ENCODE data around the gene CTXND1.

DNA sequence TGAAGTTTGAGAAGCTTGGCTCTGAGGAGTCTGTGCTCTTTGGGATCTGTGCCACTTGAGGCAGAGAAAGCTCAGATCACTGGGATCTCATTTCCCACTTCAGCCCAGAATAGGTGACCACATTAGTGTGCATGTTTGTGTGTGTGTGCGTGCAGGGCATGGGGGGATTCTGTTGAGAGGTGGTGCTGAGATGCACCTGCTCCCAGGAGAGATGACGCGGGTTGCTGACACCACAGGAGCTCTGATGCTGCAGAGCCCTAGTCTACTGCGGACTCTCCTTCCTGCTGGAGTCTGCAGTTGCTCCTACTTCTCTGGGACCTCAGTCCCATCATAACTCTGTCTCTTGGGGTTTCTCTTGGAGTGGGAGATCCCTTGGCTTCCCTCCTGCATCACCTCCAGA lies 14.7 kb upstream of the CTXND1 start:
- TF ChIP-seq, protein P1, sequence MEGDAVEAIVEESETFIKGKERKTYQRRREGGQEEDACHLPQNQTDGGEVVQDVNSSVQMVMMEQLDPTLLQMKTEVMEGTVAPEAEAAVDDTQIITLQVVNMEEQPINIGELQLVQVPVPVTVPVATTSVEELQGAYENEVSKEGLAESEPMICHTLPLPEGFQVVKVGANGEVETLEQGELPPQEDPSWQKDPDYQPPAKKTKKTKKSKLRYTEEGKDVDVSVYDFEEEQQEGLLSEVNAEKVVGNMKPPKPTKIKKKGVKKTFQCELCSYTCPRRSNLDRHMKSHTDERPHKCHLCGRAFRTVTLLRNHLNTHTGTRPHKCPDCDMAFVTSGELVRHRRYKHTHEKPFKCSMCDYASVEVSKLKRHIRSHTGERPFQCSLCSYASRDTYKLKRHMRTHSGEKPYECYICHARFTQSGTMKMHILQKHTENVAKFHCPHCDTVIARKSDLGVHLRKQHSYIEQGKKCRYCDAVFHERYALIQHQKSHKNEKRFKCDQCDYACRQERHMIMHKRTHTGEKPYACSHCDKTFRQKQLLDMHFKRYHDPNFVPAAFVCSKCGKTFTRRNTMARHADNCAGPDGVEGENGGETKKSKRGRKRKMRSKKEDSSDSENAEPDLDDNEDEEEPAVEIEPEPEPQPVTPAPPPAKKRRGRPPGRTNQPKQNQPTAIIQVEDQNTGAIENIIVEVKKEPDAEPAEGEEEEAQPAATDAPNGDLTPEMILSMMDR (IDR thresholded peaks at IDR 0.05), result no peak
- TF ChIP-seq POLR2A (IDR thresholded peaks at IDR 0.05; ENCODE audit: low read length), result no peak
- TF ChIP-seq, protein P2, sequence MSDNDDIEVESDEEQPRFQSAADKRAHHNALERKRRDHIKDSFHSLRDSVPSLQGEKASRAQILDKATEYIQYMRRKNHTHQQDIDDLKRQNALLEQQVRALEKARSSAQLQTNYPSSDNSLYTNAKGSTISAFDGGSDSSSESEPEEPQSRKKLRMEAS (IDR thresholded peaks at IDR 0.05), result no peak
- TF ChIP-seq KDM5A (IDR thresholded peaks at IDR 0.05), result no peak
- TF ChIP-seq RAD21 (conservative IDR thresholded peaks at IDR 0.05 in 1 of 2, IDR thresholded peaks at IDR 0.05 in 1 of 2), result no peak
- TF ChIP-seq, protein P3, sequence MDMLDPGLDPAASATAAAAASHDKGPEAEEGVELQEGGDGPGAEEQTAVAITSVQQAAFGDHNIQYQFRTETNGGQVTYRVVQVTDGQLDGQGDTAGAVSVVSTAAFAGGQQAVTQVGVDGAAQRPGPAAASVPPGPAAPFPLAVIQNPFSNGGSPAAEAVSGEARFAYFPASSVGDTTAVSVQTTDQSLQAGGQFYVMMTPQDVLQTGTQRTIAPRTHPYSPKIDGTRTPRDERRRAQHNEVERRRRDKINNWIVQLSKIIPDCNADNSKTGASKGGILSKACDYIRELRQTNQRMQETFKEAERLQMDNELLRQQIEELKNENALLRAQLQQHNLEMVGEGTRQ (IDR thresholded peaks at IDR 0.05), result no peak
- TF ChIP-seq, protein P4, sequence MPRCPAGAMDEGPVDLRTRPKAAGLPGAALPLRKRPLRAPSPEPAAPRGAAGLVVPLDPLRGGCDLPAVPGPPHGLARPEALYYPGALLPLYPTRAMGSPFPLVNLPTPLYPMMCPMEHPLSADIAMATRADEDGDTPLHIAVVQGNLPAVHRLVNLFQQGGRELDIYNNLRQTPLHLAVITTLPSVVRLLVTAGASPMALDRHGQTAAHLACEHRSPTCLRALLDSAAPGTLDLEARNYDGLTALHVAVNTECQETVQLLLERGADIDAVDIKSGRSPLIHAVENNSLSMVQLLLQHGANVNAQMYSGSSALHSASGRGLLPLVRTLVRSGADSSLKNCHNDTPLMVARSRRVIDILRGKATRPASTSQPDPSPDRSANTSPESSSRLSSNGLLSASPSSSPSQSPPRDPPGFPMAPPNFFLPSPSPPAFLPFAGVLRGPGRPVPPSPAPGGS (IDR thresholded peaks at IDR 0.05), result no peak
- TF ChIP-seq MAFK (IDR thresholded peaks at IDR 0.05; ENCODE audit: partially characterized antibody), result no peak
- TF ChIP-seq NR3C1 (IDR thresholded peaks at IDR 0.05), result no peak
- no peak for TF ChIP-seq JUN (IDR thresholded peaks at IDR 0.05)
- no peak for TF ChIP-seq HDAC2 (IDR thresholded peaks at IDR 0.05)
- no peak for TF ChIP-seq RFX5 (IDR thresholded peaks at IDR 0.05)
- no peak for TF ChIP-seq ZSCAN20 (CRISPR knock-in tag; IDR thresholded peaks at IDR 0.05)
- no peak for TF ChIP-seq ZNF302 (CRISPR knock-in tag; IDR thresholded peaks at IDR 0.05)
